Spleen (tissue), 7 donors: ENCODE data around the gene ALKBH3.

Experiments
- POLR2A ChIP-seq, 3 donors: fragments of 450-650 bp; IDR thresholded peaks; one replicate each; pipeline ENCODE4 v1.5.1; 2017; ENCODE audit warnings: antibody characterized with exemption in 3 of 3, mild to moderate bottlenecking in 1 of 3
- POLR2AphosphoS5 ChIP-seq, 3 donors: sonication (generic); formaldehyde crosslinking; IDR thresholded peaks; one replicate each; pipeline ENCODE4 v1.5.1; 2017; ENCODE audit warnings: antibody characterized with exemption in 3 of 3
- TF ChIP-seq, protein P1 (sequence below), 11 experiments: fragments of 200-600 bp in 7 of 11; fragments of 450-650 bp in 4 of 11; sonication (generic) in 4 of 11; IDR thresholded peaks in 8 of 11; conservative IDR thresholded peaks in 3 of 11; 1 replicate in 7 of 11; 2 replicates in 4 of 11; pipeline versions ENCODE4 v1.4.0 to v1.8.0; 2016 to 2021; ENCODE audit warnings: antibody characterized with exemption in 11 of 11, inconsistent platforms in 4 of 11, mild to moderate bottlenecking in 1 of 11
- donor health status: DM: no; HTN: no; CAD: no; lungs with moderate emphysema.
- donor health status: DM: no; HTN: no; CAD: no.
- donor health status: DM: no; HTN: no; CAD: no.

GRCh38 chr11:43934601-43935423 is 54.2 kb downstream of the ALKBH3 start:
- TF ChIP-seq, protein P1, sequence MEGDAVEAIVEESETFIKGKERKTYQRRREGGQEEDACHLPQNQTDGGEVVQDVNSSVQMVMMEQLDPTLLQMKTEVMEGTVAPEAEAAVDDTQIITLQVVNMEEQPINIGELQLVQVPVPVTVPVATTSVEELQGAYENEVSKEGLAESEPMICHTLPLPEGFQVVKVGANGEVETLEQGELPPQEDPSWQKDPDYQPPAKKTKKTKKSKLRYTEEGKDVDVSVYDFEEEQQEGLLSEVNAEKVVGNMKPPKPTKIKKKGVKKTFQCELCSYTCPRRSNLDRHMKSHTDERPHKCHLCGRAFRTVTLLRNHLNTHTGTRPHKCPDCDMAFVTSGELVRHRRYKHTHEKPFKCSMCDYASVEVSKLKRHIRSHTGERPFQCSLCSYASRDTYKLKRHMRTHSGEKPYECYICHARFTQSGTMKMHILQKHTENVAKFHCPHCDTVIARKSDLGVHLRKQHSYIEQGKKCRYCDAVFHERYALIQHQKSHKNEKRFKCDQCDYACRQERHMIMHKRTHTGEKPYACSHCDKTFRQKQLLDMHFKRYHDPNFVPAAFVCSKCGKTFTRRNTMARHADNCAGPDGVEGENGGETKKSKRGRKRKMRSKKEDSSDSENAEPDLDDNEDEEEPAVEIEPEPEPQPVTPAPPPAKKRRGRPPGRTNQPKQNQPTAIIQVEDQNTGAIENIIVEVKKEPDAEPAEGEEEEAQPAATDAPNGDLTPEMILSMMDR (IDR thresholded peaks at IDR 0.05 in 8 of 11, conservative IDR thresholded peaks at IDR 0.05 in 3 of 11): no peak
- TF ChIP-seq POLR2AphosphoS5 (IDR thresholded peaks at IDR 0.05): no peak
- TF ChIP-seq POLR2A (IDR thresholded peaks at IDR 0.05): no peak
